Coronary artery (tissue), 2 donors: Measurements from ENCODE around the gene VAV1.

Experiments
- DNase-seq: peaks from one replicate; pipeline ENCODE4 v3.0.0-alpha.2; 2017; ENCODE audit warnings: low spot score
- H3K27ac ChIP-seq, 2 donors: fragments of 200-600 bp; sonication (generic); one replicate each; pipeline ENCODE4 v1.5.1; 2016 to 2019
- H3K4me3 ChIP-seq: fragments of 200-600 bp; sonication (generic); 2 replicates; pipeline ENCODE4 v1.5.1; 2016; ENCODE audit warnings: mild to moderate bottlenecking, moderate library complexity
- TF ChIP-seq, protein P1 (sequence below): fragments of 200-600 bp; sonication (generic); IDR thresholded peaks from one replicate; pipeline ENCODE4 v1.5.1; 2019; ENCODE audit warnings: antibody characterized with exemption

Gene VAV1

DNA sequence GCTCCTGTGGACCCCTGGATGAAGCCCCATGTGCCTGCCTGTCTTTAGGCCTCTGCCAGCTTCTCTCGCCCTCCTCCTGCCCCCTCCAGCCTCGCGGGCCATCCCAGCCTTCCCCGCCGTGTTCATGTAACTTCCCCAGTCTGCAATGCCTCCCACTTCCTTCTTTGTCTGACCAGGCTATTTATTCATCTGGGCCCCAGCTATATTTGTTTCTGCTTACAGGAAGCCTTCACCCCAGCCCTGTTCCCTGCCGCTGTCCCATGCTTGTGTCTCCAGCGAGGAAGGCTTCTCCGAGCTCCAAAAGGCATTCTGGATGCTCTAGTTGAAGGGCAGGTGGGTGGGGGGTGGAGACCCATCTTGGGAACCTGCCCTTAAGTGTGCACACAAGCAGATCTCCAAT lies 44.2 kb upstream of the VAV1 start:
- TF ChIP-seq, protein P1, sequence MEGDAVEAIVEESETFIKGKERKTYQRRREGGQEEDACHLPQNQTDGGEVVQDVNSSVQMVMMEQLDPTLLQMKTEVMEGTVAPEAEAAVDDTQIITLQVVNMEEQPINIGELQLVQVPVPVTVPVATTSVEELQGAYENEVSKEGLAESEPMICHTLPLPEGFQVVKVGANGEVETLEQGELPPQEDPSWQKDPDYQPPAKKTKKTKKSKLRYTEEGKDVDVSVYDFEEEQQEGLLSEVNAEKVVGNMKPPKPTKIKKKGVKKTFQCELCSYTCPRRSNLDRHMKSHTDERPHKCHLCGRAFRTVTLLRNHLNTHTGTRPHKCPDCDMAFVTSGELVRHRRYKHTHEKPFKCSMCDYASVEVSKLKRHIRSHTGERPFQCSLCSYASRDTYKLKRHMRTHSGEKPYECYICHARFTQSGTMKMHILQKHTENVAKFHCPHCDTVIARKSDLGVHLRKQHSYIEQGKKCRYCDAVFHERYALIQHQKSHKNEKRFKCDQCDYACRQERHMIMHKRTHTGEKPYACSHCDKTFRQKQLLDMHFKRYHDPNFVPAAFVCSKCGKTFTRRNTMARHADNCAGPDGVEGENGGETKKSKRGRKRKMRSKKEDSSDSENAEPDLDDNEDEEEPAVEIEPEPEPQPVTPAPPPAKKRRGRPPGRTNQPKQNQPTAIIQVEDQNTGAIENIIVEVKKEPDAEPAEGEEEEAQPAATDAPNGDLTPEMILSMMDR, result no peak
- Histone ChIP-seq H3K4me3 (no peak overlapping the region), H3K27ac (peak overlapping the region in 1 of 2 donors; percentile 16)
- no peak for DNase-seq

GRCh38 chr19:6729573-6730152 lies 42.8 kb upstream of the VAV1 start:
- H3K4me3 ChIP-seq, result no peak overlapping the region
- TF ChIP-seq, protein P1, result no peak
- H3K27ac ChIP-seq, result peak overlapping the region in 1 of 2 donors; percentile 41
- DNase-seq, result no peak

DNA sequence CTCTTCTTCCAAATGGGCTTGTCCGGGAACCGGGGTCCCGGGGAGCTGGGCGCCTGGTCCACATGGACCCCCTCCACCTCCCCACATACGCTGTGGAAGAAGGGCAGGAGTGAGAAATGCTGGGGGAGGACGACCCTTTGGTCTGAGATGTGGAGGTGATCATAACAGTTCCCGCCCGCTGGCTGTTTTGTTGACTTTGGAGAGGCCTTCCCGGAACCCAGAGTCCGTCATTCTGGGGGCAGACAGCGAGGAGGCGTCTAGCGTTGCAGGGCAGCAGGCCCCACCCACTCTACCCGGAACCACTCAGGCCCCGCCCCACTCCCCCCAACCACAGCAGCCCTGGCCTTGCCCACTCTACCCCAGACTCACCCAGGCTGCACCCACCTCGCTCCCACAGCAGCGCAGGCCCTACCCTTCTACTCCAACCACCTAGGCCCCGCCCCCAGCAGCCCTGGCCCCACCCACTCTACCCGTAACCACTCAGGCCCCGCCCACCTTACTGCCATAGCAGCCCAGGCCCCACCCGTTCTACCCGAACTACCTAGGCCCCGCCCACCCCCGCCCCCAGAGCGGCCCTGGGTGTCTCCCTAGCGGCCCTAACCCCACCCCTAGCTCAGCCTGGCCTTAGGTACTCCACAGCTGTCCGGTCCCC lies 42.2 kb upstream of the VAV1 start:
- TF ChIP-seq, protein P1, result no peak
- H3K27ac ChIP-seq, result peak overlapping the region in 1 of 2 donors; percentile 41
- no peak for DNase-seq
- H3K4me3 ChIP-seq, result no peak overlapping the region

GRCh38 chr19:6730941-6731670 lies 41.4 kb upstream of the VAV1 start:
- Histone ChIP-seq H3K4me3 (no peak overlapping the region), H3K27ac (no peak overlapping the region)
- TF ChIP-seq, protein P1, result no peak
- no peak for DNase-seq

DNA sequence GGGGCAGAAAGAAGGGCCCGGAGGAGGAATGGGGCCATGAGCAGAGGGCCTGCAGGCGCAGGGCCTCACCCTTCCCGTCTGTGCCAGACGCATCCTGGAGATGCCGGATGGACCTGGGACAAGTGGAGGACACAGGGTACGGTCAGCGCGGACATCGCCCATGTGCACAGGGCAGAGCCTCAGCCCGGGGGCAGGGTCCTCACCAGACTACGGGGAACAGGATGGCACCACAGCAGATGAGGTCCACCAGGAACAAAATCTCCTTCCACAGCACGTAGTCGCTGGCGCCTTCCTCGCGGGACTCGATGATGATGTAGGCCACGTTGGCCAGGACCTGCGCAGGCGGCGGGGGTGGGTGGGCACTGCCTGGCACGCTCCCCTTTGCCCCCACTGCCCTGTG lies 40.7 kb upstream of the VAV1 start:
- TF ChIP-seq, protein P1, result no peak
- no peak overlapping the region for H3K27ac ChIP-seq
- H3K4me3 ChIP-seq, result no peak overlapping the region
- DNase-seq, result no peak

- no peak overlapping the region for H3K4me3 ChIP-seq
- no peak overlapping the region for H3K27ac ChIP-seq
- TF ChIP-seq, protein P1, result no peak
- no peak for DNase-seq
Measured at GRCh38 chr19:6732803-6733337, 39.6 kb upstream of the VAV1 start.
